GM23248 (cell line): ENCODE data around the gene BAHCC1. TPM values are rescaled to one million over a fixed set of nuclear protein-coding genes. Genes with fewer than 3 reads are reported as not detected.

Source experiments
- DNase-seq: peaks from one replicate; pipeline ENCODE4 v3.0.0-alpha.2; 2015
- H2AFZ ChIP-seq: fragments of 200-600 bp; sonication (generic); 2 replicates; pipeline ENCODE4 v1.6.1; 2016; ENCODE audit warnings: antibody characterized with exemption
- H3F3A ChIP-seq: fragments of 200-600 bp; sonication (generic); 2 replicates; pipeline ENCODE4 v1.6.1; 2016; ENCODE audit warnings: mild to moderate bottlenecking, antibody characterized with exemption, mixed run types; ENCODE audit not compliant: insufficient read depth
- H3K27ac ChIP-seq: fragments of 200-600 bp; sonication (generic); 2 replicates; pipeline ENCODE4 v1.5.1; 2016; ENCODE audit warnings: mild to moderate bottlenecking
- H3K27me3 ChIP-seq: fragments of 200-600 bp; sonication (generic); replicated peaks from 2 replicates; pipeline ENCODE4 v1.6.1; 2016; ENCODE audit warnings: mild to moderate bottlenecking; ENCODE audit not compliant: insufficient read depth
- H3K36me3 ChIP-seq: fragments of 200-600 bp; sonication (generic); 2 replicates; pipeline ENCODE4 v1.6.1; 2016; ENCODE audit warnings: low read depth, mild to moderate bottlenecking
- H3K4me1 ChIP-seq: fragments of 200-600 bp; sonication (generic); 2 replicates; pipeline ENCODE4 v1.6.1; 2016; ENCODE audit warnings: mild to moderate bottlenecking; ENCODE audit not compliant: insufficient read depth
- H3K4me2 ChIP-seq: fragments of 200-600 bp; sonication (generic); one replicate; pipeline ENCODE4 v1.6.1; 2016; ENCODE audit warnings: mild to moderate bottlenecking; ENCODE audit not compliant: unreplicated experiment
- H3K4me3 ChIP-seq: fragments of 200-600 bp; sonication (generic); 2 replicates; pipeline ENCODE4 v1.5.1; 2016; ENCODE audit warnings: mild to moderate bottlenecking
- H3K79me2 ChIP-seq: fragments of 200-600 bp; sonication (generic); 2 replicates; pipeline ENCODE4 v1.6.1; 2016; ENCODE audit warnings: mild to moderate bottlenecking; ENCODE audit not compliant: insufficient read depth
- H3K9ac ChIP-seq: fragments of 200-600 bp; sonication (generic); 2 replicates; pipeline ENCODE4 v1.6.1; 2016; ENCODE audit warnings: mild to moderate bottlenecking
- H3K9me2 ChIP-seq: fragments of 200-600 bp; sonication (generic); 2 replicates; pipeline ENCODE4 v1.6.1; 2016; ENCODE audit warnings: mixed run types, mild to moderate bottlenecking, moderate library complexity; ENCODE audit not compliant: insufficient read depth
- H3K9me3 ChIP-seq: fragments of 200-600 bp; sonication (generic); one replicate; pipeline ENCODE4 v1.6.1; 2017; ENCODE audit warnings: low read depth
- H4K20me1 ChIP-seq: fragments of 200-600 bp; sonication (generic); 2 replicates; pipeline ENCODE4 v1.6.0; 2016; ENCODE audit not compliant: insufficient read depth
- EZH2 ChIP-seq: fragments of 200-600 bp; sonication (generic); IDR thresholded peaks from 2 replicates; pipeline ENCODE4 v1.6.1; 2018; ENCODE audit warnings: antibody characterized with exemption, mild to moderate bottlenecking; ENCODE audit not compliant: insufficient read depth, poor library complexity, severe bottlenecking
- EZH2phosphoT487 ChIP-seq: fragments of 200-600 bp; sonication (generic); IDR thresholded peaks from 2 replicates; pipeline ENCODE4 v1.6.1; 2018; ENCODE audit warnings: antibody characterized with exemption, moderate library complexity, mild to moderate bottlenecking, low read depth; ENCODE audit not compliant: insufficient read depth
- WGBS, 2 experiments: methylation state at CpG; one replicate each; pipeline ENCODE4 v1.1.6; 2015 to 2017; ENCODE audit warnings: low lambda C conversion rate in 2 of 2, low coverage in 1 of 2; ENCODE audit errors: missing lambda C conversion rate in 2 of 2; 5-methylcytosine and 5-hydroxymethylcytosine counted together
- in situ Hi-C: fragments of 300-500 bp; cut with MboI; formaldehyde crosslinking; loops from 2 replicates; pipeline ENCODE4 v1.15.0; 2020
- polyA plus RNA-seq: library from polyadenylated mRNA; unstranded; fragments of >200 nt; fragmentation: Nextera tagmentation; extraction: Ambion mirVana; gene quantifications from 2 replicates; pipeline ENCODE4 v1.2.1, GENCODE V29; 2016
- total RNA-seq: library from RNA; depleted of rRNA; stranded (reverse); fragments of >200 nt; shearing (Covaris generic); gene quantifications from 2 replicates; pipeline ENCODE4 v1.2.3, GENCODE V29; 2014

The BAHCC1 gene
- total and polyA plus RNA-seq, 2 experiments from 2014 or later: 1.3 to 3.0 TPM

GRCh38 chr17:81396722-81397313 is 1.6 kb downstream of the BAHCC1 start:
- in situ Hi-C loops: no loop called here
- no peak for TF ChIP-seq EZH2
- no peak for TF ChIP-seq EZH2phosphoT487
- DNase-seq: peak; percentile 66
- peaks cover 7% of the 10 kb centered on the region; the same call in 1 of the 2 replicates for H3F3A ChIP-seq
- WGBS, 2 experiments: 1 to 2% methylated on average over 46 to 61 of the region's 61 CpGs
- H3K9ac ChIP-seq: peak overlapping the region; percentile 95
- H4K20me1 ChIP-seq: no peaks in the 10 kb centered on the region
- peak overlapping the region; percentile 13 for H2AFZ ChIP-seq
- no peaks in the 10 kb centered on the region for H3K36me3 ChIP-seq
- no peaks in the 10 kb centered on the region for H3K9me2 ChIP-seq
- no peaks in the 10 kb centered on the region for H3K9me3 ChIP-seq
- peak overlapping the region; percentile 96 for H3K4me2 ChIP-seq
- H3K27me3 ChIP-seq: no peaks in the 10 kb centered on the region
- H3K27ac ChIP-seq: peak overlapping the region; percentile 89
- peaks cover 72% of the 10 kb centered on the region for H3K79me2 ChIP-seq
- H3K4me1 ChIP-seq: peaks cover 40% of the 10 kb centered on the region
- peak overlapping the region; percentile 85 for H3K4me3 ChIP-seq

GRCh38 chr17:81397314-81398175 is 2.3 kb downstream of the BAHCC1 start:
- H3F3A ChIP-seq: peaks cover 7% of the 10 kb centered on the region; the same call in 1 of the 2 replicates
- no peaks in the 10 kb centered on the region for H4K20me1 ChIP-seq
- in situ Hi-C loops: no loop called here
- peaks cover 33% of the 10 kb centered on the region for H3K4me1 ChIP-seq
- H3K27ac ChIP-seq: peak overlapping the region; percentile 89
- DNase-seq: peak; percentile 85
- WGBS, 2 experiments: 6 to 7% methylated on average over 38 to 49 of the region's 49 CpGs
- H3K4me3 ChIP-seq: peak overlapping the region; percentile 85
- peak overlapping the region; percentile 95 for H3K9ac ChIP-seq
- H3K36me3 ChIP-seq: no peaks in the 10 kb centered on the region
- H2AFZ ChIP-seq: peak overlapping the region; percentile 13
- TF ChIP-seq EZH2 (no peak), EZH2phosphoT487 (0 out of 2 replicates have a peak, but pooled peaks have one; percentile 54)
- H3K9me2 ChIP-seq: no peaks in the 10 kb centered on the region
- H3K9me3 ChIP-seq: no peaks in the 10 kb centered on the region
- H3K27me3 ChIP-seq: no peaks in the 10 kb centered on the region
- H3K4me2 ChIP-seq: peak overlapping the region; percentile 96
- H3K79me2 ChIP-seq: peaks cover 72% of the 10 kb centered on the region

GRCh38 chr17:81398176-81398831 is 3.0 kb downstream of the BAHCC1 start:
- Histone ChIP-seq H3K36me3 (no peaks in the 10 kb centered on the region), H3K9me2 (no peaks in the 10 kb centered on the region), H3K4me3 (peak overlapping the region; percentile 85), H3K9ac (peak overlapping the region; percentile 95), H3K27me3 (no peaks in the 10 kb centered on the region), H3K9me3 (no peaks in the 10 kb centered on the region), H3K79me2 (peaks cover 72% of the 10 kb centered on the region), H4K20me1 (no peaks in the 10 kb centered on the region), H3K4me2 (peak overlapping the region; percentile 96), H3K27ac (peak overlapping the region; percentile 89), H3F3A (peaks cover 7% of the 10 kb centered on the region; the same call in 1 of the 2 replicates), H3K4me1 (peaks cover 32% of the 10 kb centered on the region), H2AFZ (peak overlapping the region; percentile 21)
- DNase-seq: no peak
- TF ChIP-seq EZH2: no peak
- no peak for TF ChIP-seq EZH2phosphoT487
- WGBS, 2 experiments: 72 to 87% methylated on average over 30 to 48 of the region's 48 CpGs
- in situ Hi-C loops: no loop called here

GRCh38 chr17:81398832-81399411 is 3.7 kb downstream of the BAHCC1 start:
- H2AFZ ChIP-seq: peak overlapping the region; percentile 21
- H3F3A ChIP-seq: peaks cover 7% of the 10 kb centered on the region; the same call in 1 of the 2 replicates
- DNase-seq: peak; percentile 67
- peak overlapping the region; percentile 62 for H3K4me3 ChIP-seq
- peak overlapping the region; percentile 95 for H3K9ac ChIP-seq
- H3K9me2 ChIP-seq: no peaks in the 10 kb centered on the region
- in situ Hi-C loops: no loop called here
- H4K20me1 ChIP-seq: no peaks in the 10 kb centered on the region
- 11 to 12% methylated on average over 24 to 27 of the region's 46 CpGs for WGBS, 2 experiments
- H3K36me3 ChIP-seq: no peaks in the 10 kb centered on the region
- peak overlapping the region; percentile 71 for H3K4me2 ChIP-seq
- peaks cover 38% of the 10 kb centered on the region for H3K4me1 ChIP-seq
- TF ChIP-seq EZH2phosphoT487 (no peak), EZH2 (no peak)
- H3K79me2 ChIP-seq: peaks cover 78% of the 10 kb centered on the region
- no peaks in the 10 kb centered on the region for H3K27me3 ChIP-seq
- peak overlapping the region; percentile 38 for H3K27ac ChIP-seq
- no peaks in the 10 kb centered on the region for H3K9me3 ChIP-seq
